ENCODE data around the gene TGFBR2. TPM values are rescaled to one million over a fixed set of nuclear protein-coding genes. Genes with fewer than 3 reads are reported as not detected.
A peak's percentile ranks its signal among the peaks of the same experiment; 100 is the strongest.

TGFBR2 gene
- total RNA-seq, 4 donors from 2014 or later, result 338 to 406 (median 350) TPM

- Histone ChIP-seq H3K27me3 (no peaks in the 10 kb centered on the region), H3K9me3 (no peaks in the 10 kb centered on the region), H3K36me3 (peaks cover 0 to 55% (median 11%) of the 10 kb centered on the region in 3 donors), H3K4me1 (peaks cover 0 to 83% (median 32%) of the 10 kb centered on the region in 4 donors), H3K4me3 (no peak overlapping the region), H3K27ac (no peak overlapping the region)
- TF ChIP-seq EP300 (IDR thresholded peaks at IDR 0.05), result no peak
- TF ChIP-seq CTCF (IDR thresholded peaks at IDR 0.05), result no peak
- no peak for TF ChIP-seq POLR2A (IDR thresholded peaks at IDR 0.05)
- no peak for DNase-seq (ENCODE audit: low spot score in 2 of 2)
These were observed 63.9 kb downstream of the TGFBR2 start for GRCh38 chr3:30670292-30670691.

- Histone ChIP-seq H3K4me1 (peaks cover 0 to 83% (median 27%) of the 10 kb centered on the region in 4 donors), H3K9me3 (no peaks in the 10 kb centered on the region), H3K27me3 (no peaks in the 10 kb centered on the region), H3K27ac (peak overlapping the region in 2 of 4 donors; percentile 57 to 66), H3K4me3 (no peak overlapping the region), H3K36me3 (peaks cover 0 to 68% (median 14%) of the 10 kb centered on the region in 3 donors)
- TF ChIP-seq CTCF (IDR thresholded peaks at IDR 0.05), result no peak
- no peak for TF ChIP-seq EP300 (IDR thresholded peaks at IDR 0.05)
- no peak for TF ChIP-seq POLR2A (IDR thresholded peaks at IDR 0.05)
- WGBS, 2 donors, result 90 to 93% methylated on average over 17 to 18 of the region's 20 CpGs
- DNase-seq (ENCODE audit: low spot score in 2 of 2), result no peak
These were observed 65.3 kb downstream of the TGFBR2 start for GRCh38 chr3:30671527-30672286.

GRCh38 chr3:30672287-30672735 is 65.9 kb downstream of the TGFBR2 start:
- TF ChIP-seq EP300 (IDR thresholded peaks at IDR 0.05) (no peak), POLR2A (IDR thresholded peaks at IDR 0.05) (no peak)
- WGBS, 2 donors, result 94 to 95% methylated on average over 4 of the region's 4 CpGs
- Histone ChIP-seq H3K9me3 (no peaks in the 10 kb centered on the region), H3K4me3 (no peak overlapping the region), H3K27ac (peak overlapping the region in 3 of 4 donors; percentile 16 to 66 (median 57)), H3K4me1 (peaks cover 0 to 83% (median 23%) of the 10 kb centered on the region in 4 donors), H3K36me3 (peaks cover 0 to 74% (median 16%) of the 10 kb centered on the region in 3 donors), H3K27me3 (no peaks in the 10 kb centered on the region)
- no peak for DNase-seq (ENCODE audit: low spot score in 2 of 2)

GRCh38 chr3:30672959-30673358 is 66.6 kb downstream of the TGFBR2 start:
- peaks cover 0 to 81% (median 16%) of the 10 kb centered on the region in 3 donors for H3K36me3 ChIP-seq
- TF ChIP-seq EP300 (IDR thresholded peaks at IDR 0.05) (peak in 1 of 2 donors; percentile 38), CTCF (IDR thresholded peaks at IDR 0.05) (no peak), POLR2A (IDR thresholded peaks at IDR 0.05) (no peak)
- 80 to 81% methylated on average over 4 of the region's 4 CpGs for WGBS, 2 donors
- H3K9me3 ChIP-seq, result no peaks in the 10 kb centered on the region
- H3K4me3 ChIP-seq, result no peak overlapping the region
- no peak for DNase-seq (ENCODE audit: low spot score in 2 of 2)
- no peaks in the 10 kb centered on the region for H3K27me3 ChIP-seq
- H3K27ac ChIP-seq, result peak overlapping the region in 2 of 4 donors; percentile 57 to 66
- peaks cover 0 to 83% (median 20%) of the 10 kb centered on the region in 4 donors for H3K4me1 ChIP-seq

GRCh38 chr3:30673425-30674341 is 67.3 kb downstream of the TGFBR2 start:
- peak overlapping the region in 2 of 4 donors; percentile 57 to 66 for H3K27ac ChIP-seq
- TF ChIP-seq CTCF (IDR thresholded peaks at IDR 0.05) (no peak), EP300 (IDR thresholded peaks at IDR 0.05) (no peak), POLR2A (IDR thresholded peaks at IDR 0.05) (no peak)
- WGBS, 2 donors, result 79 to 80% methylated on average over 6 of the region's 6 CpGs
- DNase-seq (ENCODE audit: low spot score in 2 of 2), result no peak
- no peak overlapping the region for H3K4me3 ChIP-seq
- peaks cover 0 to 88% (median 16%) of the 10 kb centered on the region in 3 donors for H3K36me3 ChIP-seq
- peaks cover 0 to 83% (median 21%) of the 10 kb centered on the region in 4 donors for H3K4me1 ChIP-seq
- no peaks in the 10 kb centered on the region for H3K9me3 ChIP-seq
- no peaks in the 10 kb centered on the region for H3K27me3 ChIP-seq
